ENCODE data around the gene NPR1. TPM values are rescaled to one million over a fixed set of nuclear protein-coding genes. Genes with fewer than 3 reads are reported as not detected.

NPR1 gene
- total RNA-seq, 1 donor from 2014 or later = 0.92 TPM

GRCh38 chr1:153649137-153649862 is 29.2 kb upstream of the NPR1 start:
- no peak for TF ChIP-seq CTCF (conservative IDR thresholded peaks at IDR 0.05; ENCODE audit: low read depth, low read length)
- no peak for DNase-seq (ENCODE audit: low read depth)
- H3K4me3 ChIP-seq (ENCODE audit: low read depth, low read length) = no peak overlapping the region

GRCh38 chr1:153649863-153650235 is 28.6 kb upstream of the NPR1 start:
- no peak for TF ChIP-seq CTCF (conservative IDR thresholded peaks at IDR 0.05; ENCODE audit: low read depth, low read length)
- no peak for DNase-seq (ENCODE audit: low read depth)
- no peak overlapping the region for H3K4me3 ChIP-seq (ENCODE audit: low read depth, low read length)

GRCh38 chr1:153651771-153652170 is 26.7 kb upstream of the NPR1 start:
- TF ChIP-seq CTCF (conservative IDR thresholded peaks at IDR 0.05; ENCODE audit: low read depth, low read length) = no peak
- H3K4me3 ChIP-seq (ENCODE audit: low read depth, low read length) = no peak overlapping the region
- DNase-seq (ENCODE audit: low read depth) = no peak

GRCh38 chr1:153652805-153653500 is 25.5 kb upstream of the NPR1 start:
- peak; percentile 85 for DNase-seq (ENCODE audit: low read depth)
- H3K4me3 ChIP-seq (ENCODE audit: low read depth, low read length) = no peak overlapping the region
- no peak for TF ChIP-seq CTCF (conservative IDR thresholded peaks at IDR 0.05; ENCODE audit: low read depth, low read length)

- H3K4me3 ChIP-seq (ENCODE audit: low read depth, low read length) = no peak overlapping the region
- no peak for DNase-seq (ENCODE audit: low read depth)
- TF ChIP-seq CTCF (conservative IDR thresholded peaks at IDR 0.05; ENCODE audit: low read depth, low read length) = no peak
These were observed 23.2 kb upstream of the NPR1 start for GRCh38 chr1:153655333-153655732.

- DNase-seq (ENCODE audit: low read depth) = no peak
- TF ChIP-seq CTCF (conservative IDR thresholded peaks at IDR 0.05; ENCODE audit: low read depth, low read length) = peak; percentile 21
These were observed 19.9 kb upstream of the NPR1 start, which contains the start of gene SNAPIN for GRCh38 chr1:153658400-153659174. Gene SNAPIN (plus strand): TSS chr1:153658703. CDS start chr1:153658744, 41 bp downstream.

More at GRCh38 chr1:153658400-153659174, 19.9 kb upstream of the NPR1 start, which contains the start of gene SNAPIN:
- peak within 1 kb of the TSS; percentile 96 for H3K4me3 ChIP-seq (ENCODE audit: low read depth, low read length)

All from epithelial cell of proximal tubule (primary cell).